PFSK-1 (cell line): Measurements from ENCODE around the gene MRPL4.

Experiments used
- FOXP2 ChIP-seq: optimal IDR thresholded peaks from 2 replicates; pipeline ENCODE3; 2011; ENCODE audit warnings: borderline replicate concordance, control low read depth, inconsistent platforms; ENCODE audit not compliant: insufficient read depth; ENCODE audit errors: extremely low read length, extremely low read depth
- POLR2AphosphoS5 ChIP-seq: IDR thresholded peaks from 2 replicates; pipeline ENCODE4 v1.6.1; 2012; ENCODE audit warnings: low read depth, mild to moderate bottlenecking, control low read depth, low read length, moderate library complexity
- SIN3A ChIP-seq: IDR thresholded peaks from 2 replicates; pipeline ENCODE4 v1.6.1; 2012; ENCODE audit warnings: mild to moderate bottlenecking, low read length, moderate library complexity, borderline replicate concordance; ENCODE audit not compliant: insufficient read depth
- TAF1 ChIP-seq: IDR thresholded peaks from 2 replicates; pipeline ENCODE4 v1.6.1; 2012; ENCODE audit warnings: low read length, control low read depth, borderline replicate concordance; ENCODE audit not compliant: insufficient read depth
- TF ChIP-seq, protein P1 (sequence below), 2 experiments: IDR thresholded peaks; 2 replicates each; pipeline versions ENCODE4 v1.6.1 to v1.8.0; 2011 to 2012; ENCODE audit warnings: low read depth in 2 of 2, low read length in 2 of 2, control low read depth in 1 of 2, inconsistent platforms in 1 of 2, mild to moderate bottlenecking in 1 of 2, moderate library complexity in 1 of 2; ENCODE audit not compliant: insufficient read depth in 1 of 2

Gene MRPL4

DNA sequence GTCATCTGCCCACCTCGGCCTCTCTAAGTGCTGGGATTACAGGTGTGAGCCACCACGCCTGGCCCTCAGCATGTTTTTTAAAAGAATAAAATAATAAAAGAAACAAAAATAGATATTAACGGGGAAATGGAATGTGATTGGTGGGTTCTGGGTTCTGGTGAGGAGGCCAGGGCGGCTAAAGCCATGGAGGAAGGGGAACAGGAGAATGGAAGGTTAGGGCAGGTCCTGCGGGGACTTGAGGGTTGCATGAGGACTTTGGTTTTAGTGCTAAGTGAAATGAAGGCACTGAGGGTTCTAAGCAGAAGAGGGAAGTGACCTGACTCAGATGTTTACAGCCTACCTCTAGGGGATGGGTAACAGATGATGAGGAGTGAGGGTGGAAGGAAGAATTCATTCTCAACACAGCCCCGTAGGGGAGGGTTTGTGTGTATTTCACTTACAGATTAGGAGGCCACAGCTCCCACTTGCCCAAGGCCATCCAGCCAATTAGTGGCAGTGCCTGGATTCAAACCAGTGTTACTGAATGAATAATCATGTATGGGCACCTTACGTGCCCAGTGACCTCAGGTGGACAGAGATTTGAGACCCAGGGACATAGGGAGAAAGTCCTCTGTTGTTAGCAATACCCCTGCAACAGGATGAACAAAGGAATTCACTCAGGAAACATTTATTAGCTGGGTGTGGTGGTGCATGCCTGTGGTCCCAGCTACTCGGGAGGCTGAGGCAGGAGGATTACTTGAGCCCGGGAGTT, 6.7 kb upstream of the MRPL4 start:
- TF ChIP-seq SIN3A (no peak), FOXP2 (no peak), POLR2AphosphoS5 (no peak), TAF1 (no peak)
- TF ChIP-seq, protein P1, sequence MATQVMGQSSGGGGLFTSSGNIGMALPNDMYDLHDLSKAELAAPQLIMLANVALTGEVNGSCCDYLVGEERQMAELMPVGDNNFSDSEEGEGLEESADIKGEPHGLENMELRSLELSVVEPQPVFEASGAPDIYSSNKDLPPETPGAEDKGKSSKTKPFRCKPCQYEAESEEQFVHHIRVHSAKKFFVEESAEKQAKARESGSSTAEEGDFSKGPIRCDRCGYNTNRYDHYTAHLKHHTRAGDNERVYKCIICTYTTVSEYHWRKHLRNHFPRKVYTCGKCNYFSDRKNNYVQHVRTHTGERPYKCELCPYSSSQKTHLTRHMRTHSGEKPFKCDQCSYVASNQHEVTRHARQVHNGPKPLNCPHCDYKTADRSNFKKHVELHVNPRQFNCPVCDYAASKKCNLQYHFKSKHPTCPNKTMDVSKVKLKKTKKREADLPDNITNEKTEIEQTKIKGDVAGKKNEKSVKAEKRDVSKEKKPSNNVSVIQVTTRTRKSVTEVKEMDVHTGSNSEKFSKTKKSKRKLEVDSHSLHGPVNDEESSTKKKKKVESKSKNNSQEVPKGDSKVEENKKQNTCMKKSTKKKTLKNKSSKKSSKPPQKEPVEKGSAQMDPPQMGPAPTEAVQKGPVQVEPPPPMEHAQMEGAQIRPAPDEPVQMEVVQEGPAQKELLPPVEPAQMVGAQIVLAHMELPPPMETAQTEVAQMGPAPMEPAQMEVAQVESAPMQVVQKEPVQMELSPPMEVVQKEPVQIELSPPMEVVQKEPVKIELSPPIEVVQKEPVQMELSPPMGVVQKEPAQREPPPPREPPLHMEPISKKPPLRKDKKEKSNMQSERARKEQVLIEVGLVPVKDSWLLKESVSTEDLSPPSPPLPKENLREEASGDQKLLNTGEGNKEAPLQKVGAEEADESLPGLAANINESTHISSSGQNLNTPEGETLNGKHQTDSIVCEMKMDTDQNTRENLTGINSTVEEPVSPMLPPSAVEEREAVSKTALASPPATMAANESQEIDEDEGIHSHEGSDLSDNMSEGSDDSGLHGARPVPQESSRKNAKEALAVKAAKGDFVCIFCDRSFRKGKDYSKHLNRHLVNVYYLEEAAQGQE (IDR thresholded peaks at IDR 0.05; ENCODE audit: insufficient read depth in 1 of 2, low read depth in 2 of 2, low read length in 2 of 2), result no peak

DNA sequence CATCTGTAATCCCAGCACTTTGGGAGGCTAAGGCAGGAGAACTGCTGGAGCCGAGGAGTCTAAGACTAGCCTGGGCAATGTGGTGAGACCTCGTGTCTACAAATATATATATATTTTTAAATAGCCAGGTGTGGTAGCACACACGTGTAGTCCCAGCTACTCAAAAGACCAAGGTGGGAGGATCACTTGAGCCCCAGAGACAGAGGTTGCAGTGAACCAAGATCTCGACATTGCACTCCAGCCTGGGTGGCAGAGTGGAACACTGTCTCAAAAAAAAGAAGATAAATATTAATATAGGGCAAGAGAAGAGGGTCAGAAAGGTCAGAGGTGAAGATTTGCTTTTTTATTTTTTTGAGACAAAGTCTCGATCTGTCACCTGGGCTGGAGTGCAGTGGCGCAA, 5.5 kb upstream of the MRPL4 start:
- no peak for TF ChIP-seq POLR2AphosphoS5
- TF ChIP-seq, protein P1 (IDR thresholded peaks at IDR 0.05; ENCODE audit: insufficient read depth in 1 of 2, low read depth in 2 of 2, low read length in 2 of 2), result no peak
- no peak for TF ChIP-seq FOXP2
- no peak for TF ChIP-seq TAF1
- TF ChIP-seq SIN3A, result no peak

DNA sequence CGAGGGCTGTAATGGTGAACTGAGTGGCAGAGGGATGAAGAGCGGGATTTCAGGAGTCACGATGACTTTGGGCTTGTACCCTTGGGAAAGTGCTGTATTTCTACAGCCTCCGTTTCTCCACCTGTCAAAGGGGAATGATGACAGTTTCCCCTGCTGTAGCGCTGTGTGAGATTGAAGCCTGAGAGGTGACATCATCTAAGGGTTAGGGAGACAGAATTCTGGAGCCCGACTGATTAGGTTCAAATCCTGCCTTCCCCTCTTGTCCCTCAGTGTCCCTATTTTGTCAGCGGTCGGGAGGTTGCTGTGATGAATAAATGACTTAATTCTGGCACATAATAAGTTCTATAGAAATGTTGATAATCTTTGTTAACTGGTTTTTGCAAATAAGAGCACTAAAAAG, 693 bp downstream of the MRPL4 start:
- TF ChIP-seq, protein P1 (IDR thresholded peaks at IDR 0.05; ENCODE audit: insufficient read depth in 1 of 2, low read depth in 2 of 2, low read length in 2 of 2), result no peak
- TF ChIP-seq FOXP2, result no peak
- no peak for TF ChIP-seq POLR2AphosphoS5
- no peak for TF ChIP-seq SIN3A

DNA sequence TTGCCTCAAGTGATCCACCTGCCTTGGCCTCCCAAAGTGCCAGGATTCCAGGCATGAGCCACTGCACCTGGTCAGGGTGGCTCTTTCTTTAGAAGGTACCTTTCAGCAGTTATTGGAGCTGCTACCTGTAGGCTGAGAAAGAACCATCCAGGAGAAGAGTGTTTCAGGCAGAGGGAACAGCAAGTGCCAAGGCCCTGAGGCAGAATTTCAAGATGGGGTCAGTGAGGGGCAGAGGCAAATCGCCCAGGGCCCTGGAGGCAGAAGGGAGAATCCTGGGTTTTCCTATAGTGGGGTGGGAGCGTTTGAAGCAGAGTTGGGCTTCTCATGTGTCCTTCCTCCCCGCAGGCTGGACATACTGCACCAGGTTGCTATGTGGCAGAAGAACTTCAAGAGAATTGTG, 2.2 kb downstream of the MRPL4 start:
- TF ChIP-seq SIN3A, result no peak

DNA sequence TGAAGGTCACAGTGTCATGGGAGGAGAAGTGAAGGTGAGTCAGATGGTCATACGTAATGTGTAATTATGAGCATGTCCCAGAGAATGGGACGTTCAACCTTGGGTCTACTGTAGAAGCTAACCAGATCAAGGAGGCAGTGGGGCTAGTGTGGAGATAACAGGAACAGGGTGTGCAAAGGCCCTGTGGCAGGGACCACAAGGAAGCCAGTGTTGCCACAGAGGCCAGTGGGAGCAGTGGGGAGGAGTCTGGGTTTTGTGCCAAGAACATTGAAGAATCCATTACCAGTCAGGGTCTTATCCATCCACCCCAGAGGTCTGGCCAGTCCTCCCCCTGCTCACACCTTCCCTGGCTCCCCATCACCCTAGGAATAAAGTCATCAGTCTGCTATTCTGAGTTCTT, 3.3 kb downstream of the MRPL4 start:
- TF ChIP-seq TAF1, result no peak
- TF ChIP-seq SIN3A, result no peak
- no peak for TF ChIP-seq POLR2AphosphoS5
- TF ChIP-seq FOXP2, result no peak
- TF ChIP-seq, protein P1 (IDR thresholded peaks at IDR 0.05; ENCODE audit: insufficient read depth in 1 of 2, low read depth in 2 of 2, low read length in 2 of 2), result no peak

DNA sequence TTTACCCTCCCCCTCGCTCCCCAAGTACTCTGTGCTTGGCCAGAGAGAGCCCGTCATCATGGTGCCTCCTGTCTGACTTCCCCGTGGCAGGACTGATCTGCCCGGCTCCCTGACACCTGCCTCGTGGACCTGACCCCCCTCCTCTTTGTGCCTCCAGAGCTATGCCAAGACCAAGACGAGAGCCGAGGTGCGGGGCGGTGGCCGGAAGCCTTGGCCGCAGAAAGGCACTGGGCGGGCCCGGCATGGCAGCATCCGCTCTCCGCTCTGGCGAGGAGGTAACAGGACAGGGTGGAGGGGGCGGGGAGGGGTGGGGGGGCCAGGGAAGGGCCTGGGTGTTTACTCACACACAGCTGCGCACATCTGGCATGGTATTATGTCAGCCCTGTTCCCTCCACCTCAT, 4.5 kb downstream of the MRPL4 start:
- no peak for TF ChIP-seq TAF1
